ENCODE measurements around the gene PARP9.
"Not testable (repeated sequence)": the region's sequence is repeated elsewhere in the genome, so short reads cannot be mapped to it uniquely, and the experiment has no call there.

Gene PARP9

GRCh38 chr3:122572940-122573412 lies 8.9 kb upstream of the PARP9 start:
- peak; percentile 57 for DNase-seq

- DNase-seq: no peak
Measured at GRCh38 chr3:122568755-122569154, 4.7 kb upstream of the PARP9 start.

- DNase-seq: not testable (repeated sequence)
Measured at GRCh38 chr3:122568131-122568530, 4.0 kb upstream of the PARP9 start.

- peak; percentile 20 for DNase-seq
Measured at GRCh38 chr3:122563717-122564025, 429 bp downstream of the PARP9 start.

- no peak for DNase-seq
Measured at GRCh38 chr3:122562923-122563716, 980 bp downstream of the PARP9 start.

- peak; percentile 70 for DNase-seq
Measured at GRCh38 chr3:122560680-122561079, 3.4 kb downstream of the PARP9 start.

GRCh38 chr3:122559906-122560305 lies 4.2 kb downstream of the PARP9 start:
- no peak for DNase-seq

- no peak for DNase-seq
Measured at GRCh38 chr3:122558605-122559004, 5.5 kb downstream of the PARP9 start.

GRCh38 chr3:122557356-122557755 lies 6.7 kb downstream of the PARP9 start:
- DNase-seq: no peak

GRCh38 chr3:122555275-122556071 lies 8.6 kb downstream of the PARP9 start:
- no peak for DNase-seq

- no peak for DNase-seq
Measured at GRCh38 chr3:122553171-122553570, 10.9 kb downstream of the PARP9 start.

GRCh38 chr3:122548619-122549018 lies 15.5 kb downstream of the PARP9 start:
- DNase-seq: no peak

GRCh38 chr3:122548076-122548475 lies 16.0 kb downstream of the PARP9 start:
- DNase-seq: no peak

- no peak for DNase-seq
Measured at GRCh38 chr3:122546151-122546550, 17.9 kb downstream of the PARP9 start.

- DNase-seq: no peak
Measured at GRCh38 chr3:122538956-122539490, 25.1 kb downstream of the PARP9 start.

- no peak for DNase-seq
Measured at GRCh38 chr3:122536632-122537001, 27.5 kb downstream of the PARP9 start.

- DNase-seq: no peak
Measured at GRCh38 chr3:122535964-122536631, 28.0 kb downstream of the PARP9 start.

- DNase-seq: peak; percentile 12
Measured at GRCh38 chr3:122533931-122534334, 30.2 kb downstream of the PARP9 start.

GRCh38 chr3:122533480-122533879 lies 30.6 kb downstream of the PARP9 start:
- DNase-seq: no peak

- DNase-seq: no peak
Measured at GRCh38 chr3:122530164-122530563, 33.9 kb downstream of the PARP9 start.

- no peak for DNase-seq
Measured at GRCh38 chr3:122523317-122523716, 40.8 kb downstream of the PARP9 start.

- DNase-seq: no peak
Measured at GRCh38 chr3:122520861-122521260, 43.2 kb downstream of the PARP9 start.

GRCh38 chr3:122519693-122520092 lies 44.4 kb downstream of the PARP9 start:
- DNase-seq: no peak

All from CD4-positive, alpha-beta T cell treated with Interleukin-17A for 4 hours (primary cell).